GM10266 (cell line): ENCODE results near the gene FGF12.

Experiments
- DNase-seq: peaks from one replicate; pipeline ENCODE4 v3.0.0; 2012; ENCODE audit errors: extremely low spot score
- TF ChIP-seq, protein P1 (sequence below): IDR thresholded peaks from 2 replicates; pipeline ENCODE4 v1.5.1; 2012; ENCODE audit warnings: mild to moderate bottlenecking, low read depth; ENCODE audit not compliant: control insufficient read depth, insufficient read depth; ENCODE audit errors: missing control alignments

Gene FGF12

DNA sequence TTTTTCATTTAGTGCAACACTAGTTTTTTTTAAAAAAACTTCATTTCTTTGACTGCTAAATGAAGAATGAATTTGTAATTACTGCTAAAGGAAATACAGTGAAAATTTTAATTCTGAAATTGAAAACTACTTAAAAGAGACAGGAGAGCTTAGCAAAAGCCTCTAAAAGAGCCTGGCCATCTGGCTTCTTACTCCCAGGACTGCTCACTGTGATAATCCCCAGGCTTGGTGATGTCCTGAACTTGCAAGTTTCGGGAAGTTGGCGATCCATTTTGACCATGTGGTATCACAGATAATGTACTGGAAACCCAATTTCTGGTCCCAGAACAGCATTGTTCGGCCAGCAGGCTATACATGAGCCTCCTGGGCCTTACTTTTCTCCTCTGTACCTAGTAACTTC lies 292.1 kb downstream of the FGF12 start:
- TF ChIP-seq, protein P1, sequence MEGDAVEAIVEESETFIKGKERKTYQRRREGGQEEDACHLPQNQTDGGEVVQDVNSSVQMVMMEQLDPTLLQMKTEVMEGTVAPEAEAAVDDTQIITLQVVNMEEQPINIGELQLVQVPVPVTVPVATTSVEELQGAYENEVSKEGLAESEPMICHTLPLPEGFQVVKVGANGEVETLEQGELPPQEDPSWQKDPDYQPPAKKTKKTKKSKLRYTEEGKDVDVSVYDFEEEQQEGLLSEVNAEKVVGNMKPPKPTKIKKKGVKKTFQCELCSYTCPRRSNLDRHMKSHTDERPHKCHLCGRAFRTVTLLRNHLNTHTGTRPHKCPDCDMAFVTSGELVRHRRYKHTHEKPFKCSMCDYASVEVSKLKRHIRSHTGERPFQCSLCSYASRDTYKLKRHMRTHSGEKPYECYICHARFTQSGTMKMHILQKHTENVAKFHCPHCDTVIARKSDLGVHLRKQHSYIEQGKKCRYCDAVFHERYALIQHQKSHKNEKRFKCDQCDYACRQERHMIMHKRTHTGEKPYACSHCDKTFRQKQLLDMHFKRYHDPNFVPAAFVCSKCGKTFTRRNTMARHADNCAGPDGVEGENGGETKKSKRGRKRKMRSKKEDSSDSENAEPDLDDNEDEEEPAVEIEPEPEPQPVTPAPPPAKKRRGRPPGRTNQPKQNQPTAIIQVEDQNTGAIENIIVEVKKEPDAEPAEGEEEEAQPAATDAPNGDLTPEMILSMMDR: no peak
- no peak for DNase-seq

DNA sequence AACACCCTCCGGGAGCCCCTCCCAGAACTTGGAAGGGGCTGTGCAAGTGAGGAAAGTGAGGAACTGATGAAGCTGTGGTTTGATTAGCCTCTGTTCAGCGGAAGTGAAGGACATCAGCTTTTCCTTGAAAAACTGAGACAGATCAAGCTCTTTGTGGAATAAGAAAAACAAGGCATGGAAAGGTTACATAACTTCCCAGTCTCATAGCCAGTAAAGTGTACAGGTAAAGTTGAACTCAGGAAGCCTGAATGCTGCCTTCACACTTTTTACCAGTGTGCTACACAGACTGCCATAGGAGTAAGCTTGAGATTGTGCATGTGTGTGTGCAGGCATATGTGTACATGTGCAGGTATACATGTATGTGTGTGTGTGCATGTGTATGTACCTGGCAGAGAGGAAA lies 293.2 kb downstream of the FGF12 start:
- TF ChIP-seq, protein P1: no peak
- no peak for DNase-seq

GRCh38 chr3:192433704-192434103 lies 293.6 kb downstream of the FGF12 start:
- no peak for DNase-seq
- TF ChIP-seq, protein P1: no peak

- TF ChIP-seq, protein P1: peak; percentile 21
- DNase-seq: no peak
Measured at GRCh38 chr3:192422997-192423342, 304.4 kb downstream of the FGF12 start.

- no peak for DNase-seq
- TF ChIP-seq, protein P1: no peak
Measured at GRCh38 chr3:192422321-192422996, 304.9 kb downstream of the FGF12 start.

- DNase-seq: no peak
- TF ChIP-seq, protein P1: no peak
Measured at GRCh38 chr3:192419312-192419711, 308.0 kb downstream of the FGF12 start.

- TF ChIP-seq, protein P1: no peak
- no peak for DNase-seq
Measured at GRCh38 chr3:192417559-192418055, 309.7 kb downstream of the FGF12 start.
